Endodermal cell (in vitro differentiated cells): Measurements from ENCODE around the gene FUZ. TPM values are rescaled to one million over a fixed set of nuclear protein-coding genes. Genes with fewer than 3 reads are reported as not detected.
A peak's percentile ranks its signal among the peaks of the same experiment; 100 is the strongest.

Experiments used
- DNase-seq: peaks from one replicate; pipeline ENCODE4 v3.0.0-alpha.2; 2017
- H3K27ac ChIP-seq: 2 replicates; pipeline ENCODE4 v1.5.1; 2013; ENCODE audit warnings: mild to moderate bottlenecking, low read depth, low read length, moderate library complexity
- H3K27me3 ChIP-seq: 2 replicates; pipeline ENCODE4 v1.6.1; 2013; ENCODE audit warnings: mild to moderate bottlenecking, low read length, moderate library complexity; ENCODE audit not compliant: insufficient read depth, control insufficient read depth, poor library complexity, severe bottlenecking
- H3K36me3 ChIP-seq: 2 replicates; pipeline ENCODE4 v1.7.0; 2013; ENCODE audit warnings: mild to moderate bottlenecking, low read length, moderate library complexity; ENCODE audit not compliant: control insufficient read depth, insufficient read depth
- H3K4me1 ChIP-seq: one replicate; pipeline ENCODE4 v1.7.0; 2013; ENCODE audit warnings: low read length; ENCODE audit not compliant: control insufficient read depth, insufficient read depth
- H3K4me3 ChIP-seq: 2 replicates; pipeline ENCODE4 v1.5.1; 2013; ENCODE audit warnings: mild to moderate bottlenecking, low read length, moderate library complexity
- H3K9ac ChIP-seq: 2 replicates; pipeline ENCODE4 v1.6.1; 2013; ENCODE audit warnings: mild to moderate bottlenecking, low read length, moderate library complexity; ENCODE audit not compliant: poor library complexity, severe bottlenecking; ENCODE audit errors: extremely low read depth
- H3K9me3 ChIP-seq: 2 replicates; pipeline ENCODE4 v1.6.1; 2013; ENCODE audit warnings: mild to moderate bottlenecking, low read length, moderate library complexity; ENCODE audit not compliant: control insufficient read depth
- H3K27ac Mint-ChIP-seq: 2 replicates; pipeline ENCODE4 v1.8.0; 2020; ENCODE audit warnings: mixed read lengths
- H3K27me3 Mint-ChIP-seq: 2 replicates; pipeline ENCODE4 v1.8.0; 2021; ENCODE audit warnings: mild to moderate bottlenecking, mixed read lengths; ENCODE audit not compliant: insufficient read depth
- H3K36me3 Mint-ChIP-seq: 2 replicates; pipeline ENCODE4 v1.8.0; 2020; ENCODE audit warnings: low read depth, mixed read lengths
- H3K4me1 Mint-ChIP-seq: 2 replicates; pipeline ENCODE4 v1.8.0; 2020; ENCODE audit warnings: mixed read lengths
- H3K4me3 Mint-ChIP-seq: 2 replicates; pipeline ENCODE4 v1.8.0; 2020; ENCODE audit warnings: mild to moderate bottlenecking, moderate library complexity, mixed read lengths
- H3K9me3 Mint-ChIP-seq: 2 replicates; pipeline ENCODE4 v1.8.0; 2020; ENCODE audit warnings: mild to moderate bottlenecking, mixed read lengths
- WGBS, 2 experiments: methylation state at CpG; one replicate each; pipeline versions ENCODE4 v1.1.5 to v1.1.7; 2013; ENCODE audit warnings: missing lambda C conversion rate in 2 of 2, mixed read lengths in 1 of 2; ENCODE audit not compliant: insufficient coverage in 1 of 2, insufficient read length in 1 of 2; 5-methylcytosine and 5-hydroxymethylcytosine counted together
- total RNA-seq, 2 donors: library from RNA; stranded (reverse); fragmentation: NEBNext Ultra II Directional in 1 of 2; extraction: Animal tissue kit (Norgen Biotek cat#: 25700) in 1 of 2; gene quantifications; 2 replicates in 1 of 2; 3 replicates in 1 of 2; pipeline ENCODE4 v1.2.1, GENCODE V29; 2021
- TF ChIP-seq, protein P1 (sequence below): fragments of 200-600 bp; sonication (generic); conservative IDR thresholded peaks from 2 replicates; pipeline ENCODE4 v1.5.0; 2021; ENCODE audit warnings: antibody characterized with exemption, mild to moderate bottlenecking

Gene FUZ
- total RNA-seq, 2 donors from 2014 or later: 26.1 to 41.2 TPM

DNA sequence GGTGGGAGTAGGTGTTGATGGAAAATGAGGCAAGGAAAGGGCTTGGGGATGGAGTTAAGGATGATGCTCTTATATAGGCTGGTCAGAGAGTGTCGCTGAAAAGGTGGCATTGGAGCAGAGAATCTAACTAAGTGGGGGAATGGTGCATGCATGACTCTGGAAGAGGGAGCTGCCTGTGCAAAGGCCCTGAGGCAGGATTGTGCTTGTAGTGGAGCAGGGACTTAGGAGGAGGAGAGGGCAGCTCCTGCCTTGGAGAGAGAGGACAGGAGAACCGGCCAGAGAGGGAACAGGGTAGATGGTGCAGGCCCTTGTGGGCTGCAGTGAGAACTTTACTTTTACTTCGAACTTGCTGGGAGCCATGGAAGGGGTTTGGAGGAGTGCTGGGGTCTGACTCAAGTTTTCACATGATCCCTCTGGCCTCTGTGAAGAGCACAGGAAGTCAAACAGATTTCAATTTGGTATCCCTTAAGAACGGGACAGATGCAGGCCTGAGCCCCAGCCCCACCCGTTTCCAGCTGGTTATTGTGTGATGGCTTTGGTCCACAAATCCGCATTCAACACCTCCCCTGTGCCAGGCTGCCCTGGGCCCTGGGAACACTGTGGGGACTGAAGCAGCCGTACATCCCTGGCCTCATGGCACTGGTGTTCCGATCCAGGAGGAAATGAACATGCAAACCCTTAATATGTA, 39.3 kb downstream of the FUZ start:
- no peaks in the 10 kb centered on the region for H3K4me1 ChIP-seq
- H3K4me3 Mint-ChIP-seq: no peak overlapping the region
- H3K36me3 Mint-ChIP-seq: peaks cover 12% of the 10 kb centered on the region
- no peaks in the 10 kb centered on the region for H3K27me3 ChIP-seq
- H3K4me1 Mint-ChIP-seq: no peaks in the 10 kb centered on the region
- no peak overlapping the region for H3K4me3 ChIP-seq
- no peak for DNase-seq
- H3K27me3 Mint-ChIP-seq: no peaks in the 10 kb centered on the region
- peaks cover 6% of the 10 kb centered on the region for H3K36me3 ChIP-seq
- no peaks in the 10 kb centered on the region for H3K9me3 Mint-ChIP-seq
- no peak overlapping the region for H3K9ac ChIP-seq
- H3K27ac ChIP-seq: no peak overlapping the region
- no peak overlapping the region for H3K27ac Mint-ChIP-seq
- WGBS, 2 experiments: 95 to 96% methylated on average over 4 to 8 of the region's 8 CpGs
- TF ChIP-seq, protein P1, sequence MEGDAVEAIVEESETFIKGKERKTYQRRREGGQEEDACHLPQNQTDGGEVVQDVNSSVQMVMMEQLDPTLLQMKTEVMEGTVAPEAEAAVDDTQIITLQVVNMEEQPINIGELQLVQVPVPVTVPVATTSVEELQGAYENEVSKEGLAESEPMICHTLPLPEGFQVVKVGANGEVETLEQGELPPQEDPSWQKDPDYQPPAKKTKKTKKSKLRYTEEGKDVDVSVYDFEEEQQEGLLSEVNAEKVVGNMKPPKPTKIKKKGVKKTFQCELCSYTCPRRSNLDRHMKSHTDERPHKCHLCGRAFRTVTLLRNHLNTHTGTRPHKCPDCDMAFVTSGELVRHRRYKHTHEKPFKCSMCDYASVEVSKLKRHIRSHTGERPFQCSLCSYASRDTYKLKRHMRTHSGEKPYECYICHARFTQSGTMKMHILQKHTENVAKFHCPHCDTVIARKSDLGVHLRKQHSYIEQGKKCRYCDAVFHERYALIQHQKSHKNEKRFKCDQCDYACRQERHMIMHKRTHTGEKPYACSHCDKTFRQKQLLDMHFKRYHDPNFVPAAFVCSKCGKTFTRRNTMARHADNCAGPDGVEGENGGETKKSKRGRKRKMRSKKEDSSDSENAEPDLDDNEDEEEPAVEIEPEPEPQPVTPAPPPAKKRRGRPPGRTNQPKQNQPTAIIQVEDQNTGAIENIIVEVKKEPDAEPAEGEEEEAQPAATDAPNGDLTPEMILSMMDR: no peak
- no peaks in the 10 kb centered on the region for H3K9me3 ChIP-seq

DNA sequence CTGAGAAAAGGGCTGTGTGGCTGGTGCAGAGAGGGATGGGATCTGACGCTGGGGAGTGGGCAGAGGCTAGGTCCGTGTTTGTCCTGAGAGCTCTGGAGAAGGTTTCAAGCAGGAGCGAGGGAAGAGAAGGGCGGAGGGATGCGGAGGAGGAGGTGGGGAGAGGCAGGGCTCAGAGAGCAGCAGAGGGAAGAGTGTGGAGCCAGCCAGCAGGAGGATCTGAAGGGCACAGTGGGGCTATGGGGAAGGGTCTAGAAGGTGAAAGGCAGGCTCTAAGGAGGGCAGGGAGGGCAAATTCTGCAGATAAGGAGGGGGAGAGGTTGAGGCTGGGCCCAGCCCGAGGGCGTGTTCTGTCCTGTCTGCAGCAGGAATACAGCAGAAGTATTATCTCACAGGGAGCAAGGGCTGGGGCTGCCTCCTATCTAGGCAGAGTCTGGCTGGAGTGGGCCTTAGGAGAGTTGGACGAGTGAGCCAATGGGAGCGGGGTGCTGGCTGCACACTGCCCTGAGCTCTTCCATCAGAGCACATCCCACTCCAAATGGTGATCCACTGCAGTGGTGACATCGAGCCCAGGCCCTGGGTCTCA, 40.2 kb downstream of the FUZ start:
- peaks cover 6% of the 10 kb centered on the region for H3K4me1 Mint-ChIP-seq
- no peaks in the 10 kb centered on the region for H3K9me3 Mint-ChIP-seq
- Histone ChIP-seq H3K27ac (no peak overlapping the region), H3K4me1 (no peaks in the 10 kb centered on the region), H3K9ac (no peak overlapping the region), H3K4me3 (no peak overlapping the region), H3K9me3 (no peaks in the 10 kb centered on the region), H3K27me3 (no peaks in the 10 kb centered on the region), H3K36me3 (peaks cover 6% of the 10 kb centered on the region)
- H3K27me3 Mint-ChIP-seq: no peaks in the 10 kb centered on the region
- peak overlapping the region; percentile 83 for H3K27ac Mint-ChIP-seq
- TF ChIP-seq, protein P1: no peak
- no peak for DNase-seq
- no peak overlapping the region for H3K4me3 Mint-ChIP-seq
- WGBS, 2 experiments: 80 to 91% methylated on average over 6 to 10 of the region's 10 CpGs
- H3K36me3 Mint-ChIP-seq: peaks cover 15% of the 10 kb centered on the region

DNA sequence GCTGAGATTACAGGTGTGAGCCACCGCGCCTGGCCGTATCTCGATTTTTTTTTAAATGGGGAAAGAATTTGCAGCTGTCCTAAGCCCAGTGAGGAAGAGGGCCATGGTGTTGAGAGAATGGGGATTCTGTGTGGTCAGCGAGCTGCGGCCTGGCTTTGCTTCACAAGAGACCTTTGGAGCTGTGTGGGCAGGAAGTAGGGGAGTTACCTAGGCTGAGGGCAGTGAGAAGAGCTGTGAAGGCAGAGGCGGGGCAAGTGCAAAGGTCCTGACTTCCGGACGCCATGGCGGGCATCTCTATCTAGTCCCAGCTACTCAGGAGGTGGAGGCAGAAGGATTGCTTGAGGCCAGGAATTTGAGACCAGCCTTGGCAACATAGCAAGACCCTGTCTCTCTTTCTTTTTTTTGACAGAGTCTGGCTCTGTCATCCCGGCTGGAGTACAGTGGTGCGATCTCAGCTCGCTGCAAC, 41.4 kb downstream of the FUZ start:
- Histone ChIP-seq H3K4me3 (no peak overlapping the region), H3K9me3 (no peaks in the 10 kb centered on the region), H3K27me3 (no peaks in the 10 kb centered on the region), H3K9ac (no peak overlapping the region), H3K27ac (no peak overlapping the region), H3K36me3 (peaks cover 6% of the 10 kb centered on the region), H3K4me1 (no peaks in the 10 kb centered on the region)
- TF ChIP-seq, protein P1: no peak
- H3K4me3 Mint-ChIP-seq: no peak overlapping the region
- no peak for DNase-seq
- WGBS, 2 experiments: 93 to 98% methylated on average over 8 to 13 of the region's 13 CpGs
- H3K36me3 Mint-ChIP-seq: peaks cover 15% of the 10 kb centered on the region
- peak overlapping the region; percentile 60 for H3K27ac Mint-ChIP-seq
- peaks cover 13% of the 10 kb centered on the region for H3K4me1 Mint-ChIP-seq
- H3K9me3 Mint-ChIP-seq: no peaks in the 10 kb centered on the region
- no peaks in the 10 kb centered on the region for H3K27me3 Mint-ChIP-seq
